Muscle layer of colon (tissue), 2 donors: ENCODE data around the gene TYW1.
"Not testable (repeated sequence)": the region's sequence is repeated elsewhere in the genome, so short reads cannot be mapped to it uniquely, and the experiment has no call there.

Experiments used
- H3K27ac ChIP-seq: one replicate; pipeline ENCODE4 v1.7.0; 2013; ENCODE audit warnings: low read depth, mild to moderate bottlenecking, low read length, moderate library complexity
- H3K27me3 ChIP-seq, 2 donors: one replicate each; pipeline ENCODE4 v1.7.0; 2013; ENCODE audit warnings: low read length in 2 of 2, mild to moderate bottlenecking in 2 of 2; ENCODE audit not compliant: insufficient read depth in 2 of 2, control insufficient read depth in 1 of 2
- H3K36me3 ChIP-seq: one replicate; pipeline ENCODE4 v1.7.0; 2013; ENCODE audit warnings: mild to moderate bottlenecking, low read length; ENCODE audit not compliant: insufficient read depth
- H3K4me1 ChIP-seq: one replicate; pipeline ENCODE4 v1.7.0; 2013; ENCODE audit warnings: mild to moderate bottlenecking, low read length; ENCODE audit not compliant: insufficient read depth
- H3K4me3 ChIP-seq, 2 donors: one replicate each; pipeline ENCODE4 v1.7.0; 2013; ENCODE audit warnings: low read length in 2 of 2, low read depth in 1 of 2, mild to moderate bottlenecking in 1 of 2, moderate library complexity in 1 of 2
- H3K9ac ChIP-seq: one replicate; pipeline ENCODE4 v1.7.0; 2013; ENCODE audit warnings: low read length
- H3K9me3 ChIP-seq: one replicate; pipeline ENCODE4 v1.7.0; 2013; ENCODE audit warnings: mild to moderate bottlenecking, low read length
- donor health status: abdominal sarcoma.
- donor health status: Adenocarcinoma of cecum.

TYW1 gene

DNA sequence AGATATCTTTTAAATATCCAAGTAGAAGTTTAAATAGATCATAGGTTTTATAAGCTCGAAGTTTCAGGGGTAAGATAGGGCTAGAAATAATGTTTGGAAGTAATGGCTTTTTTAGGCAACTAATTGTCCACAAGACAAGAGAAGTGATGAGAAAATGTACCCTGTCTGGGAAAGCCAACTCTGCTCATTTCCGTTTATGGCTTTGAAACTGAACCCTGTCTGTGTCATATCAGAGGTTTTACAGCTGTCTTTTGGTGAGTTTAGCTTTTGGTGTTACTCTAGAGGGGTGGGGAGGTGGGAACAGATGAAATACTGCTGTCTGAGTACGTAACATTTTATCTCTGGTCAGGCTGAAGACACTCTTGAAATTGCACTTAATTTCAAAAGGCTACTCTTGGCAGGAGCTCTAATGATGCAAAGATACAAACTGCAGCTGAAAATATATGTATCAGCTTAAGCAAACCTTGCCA lies 189.1 kb downstream of the TYW1 start:
- not testable (repeated sequence) for H3K4me3 ChIP-seq, H3K36me3 ChIP-seq, H3K9me3 ChIP-seq, H3K4me1 ChIP-seq, H3K9ac ChIP-seq, H3K27ac ChIP-seq, H3K27me3 ChIP-seq

DNA sequence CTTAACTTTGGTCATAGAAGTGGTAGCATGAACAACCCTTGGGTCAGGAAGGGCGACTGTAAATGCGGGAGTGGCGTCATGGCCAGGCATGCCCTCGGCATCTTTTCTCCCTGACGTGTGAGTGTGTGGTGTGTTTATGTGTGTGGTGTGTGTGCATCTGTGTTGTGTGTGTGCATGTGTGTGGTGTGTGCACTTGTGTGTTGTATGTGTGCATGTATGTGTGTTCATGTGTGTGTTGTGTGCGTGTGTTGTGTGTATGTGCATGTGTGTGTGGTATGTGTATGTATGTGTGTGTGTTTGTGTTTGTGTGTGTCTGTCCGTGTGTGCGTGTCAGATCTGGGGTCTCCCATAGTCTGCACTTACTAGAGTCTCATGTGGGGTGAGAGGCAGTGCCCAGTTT lies 192.5 kb downstream of the TYW1 start:
- H3K36me3 ChIP-seq, H3K27me3 ChIP-seq, H3K27ac ChIP-seq, H3K4me3 ChIP-seq, H3K4me1 ChIP-seq, H3K9ac ChIP-seq, H3K9me3 ChIP-seq: not testable (repeated sequence)

DNA sequence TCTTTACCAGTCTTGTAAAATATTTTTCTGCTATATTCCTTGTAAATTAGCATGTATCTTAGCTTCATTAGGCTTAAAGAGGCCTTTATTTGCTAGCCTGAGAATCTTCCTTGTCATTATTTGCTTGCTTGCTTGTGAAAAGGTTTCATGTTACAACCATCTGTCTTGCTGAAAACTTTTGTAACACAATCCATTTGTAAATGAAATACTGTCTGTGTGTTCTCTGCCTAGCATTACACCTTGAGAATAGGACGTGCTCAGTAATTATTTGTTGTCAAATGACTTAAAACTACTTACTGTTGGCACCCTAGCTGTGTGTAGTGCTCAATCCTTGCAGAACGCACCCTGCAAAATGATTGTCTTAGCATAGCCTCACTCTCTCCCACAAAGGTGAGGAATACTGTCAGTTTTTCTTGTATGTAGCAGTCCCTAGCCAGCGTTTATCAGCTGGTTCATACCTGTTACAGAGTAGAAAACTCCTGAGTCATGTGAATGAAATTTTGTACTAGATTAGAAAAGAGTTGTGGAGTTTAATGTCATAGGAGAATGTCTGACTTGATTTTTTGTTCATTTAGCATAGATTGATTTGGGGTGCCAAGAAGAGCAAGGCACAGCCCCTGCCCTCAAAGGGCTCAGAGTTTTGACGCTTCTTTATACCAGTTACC lies 193.3 kb downstream of the TYW1 start:
- H3K27ac ChIP-seq, H3K27me3 ChIP-seq, H3K36me3 ChIP-seq, H3K4me1 ChIP-seq, H3K4me3 ChIP-seq, H3K9ac ChIP-seq, H3K9me3 ChIP-seq: not testable (repeated sequence)

DNA sequence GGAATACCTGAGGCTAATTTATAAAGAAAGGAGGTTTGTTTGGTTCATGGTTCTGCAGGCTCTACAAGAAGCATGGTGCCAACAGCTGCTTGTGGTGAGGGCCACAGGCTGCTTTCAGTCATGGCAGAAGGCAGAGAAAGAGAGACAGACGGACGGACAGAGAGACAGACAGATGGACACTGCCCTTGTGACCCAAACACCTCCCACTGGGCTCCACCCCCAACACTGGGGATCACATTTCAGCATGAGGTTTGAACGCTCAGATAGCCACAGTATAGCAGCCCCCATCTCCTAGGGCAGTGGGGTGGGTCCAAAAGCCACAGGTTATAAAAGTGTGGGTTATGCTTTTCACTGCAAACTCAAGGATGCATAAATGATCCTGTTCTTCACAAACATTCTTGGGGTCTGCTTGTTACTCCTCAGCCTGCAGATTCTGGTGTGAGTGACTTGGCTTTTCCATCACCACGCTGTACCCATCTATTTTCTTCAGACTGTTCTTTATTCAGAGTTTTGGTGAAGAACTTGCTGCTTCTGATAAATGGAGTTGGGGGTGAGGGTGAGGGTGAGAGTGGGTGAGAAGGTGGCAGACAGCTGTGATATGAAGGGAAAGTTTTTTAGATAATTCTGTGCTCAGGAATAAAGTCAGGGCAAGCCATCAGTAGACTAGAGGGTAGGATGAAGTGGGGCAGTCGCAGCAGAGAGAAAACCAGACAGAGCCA lies 194.5 kb downstream of the TYW1 start:
- H3K9me3 ChIP-seq, H3K27me3 ChIP-seq, H3K27ac ChIP-seq, H3K4me1 ChIP-seq, H3K36me3 ChIP-seq, H3K9ac ChIP-seq, H3K4me3 ChIP-seq: not testable (repeated sequence)

DNA sequence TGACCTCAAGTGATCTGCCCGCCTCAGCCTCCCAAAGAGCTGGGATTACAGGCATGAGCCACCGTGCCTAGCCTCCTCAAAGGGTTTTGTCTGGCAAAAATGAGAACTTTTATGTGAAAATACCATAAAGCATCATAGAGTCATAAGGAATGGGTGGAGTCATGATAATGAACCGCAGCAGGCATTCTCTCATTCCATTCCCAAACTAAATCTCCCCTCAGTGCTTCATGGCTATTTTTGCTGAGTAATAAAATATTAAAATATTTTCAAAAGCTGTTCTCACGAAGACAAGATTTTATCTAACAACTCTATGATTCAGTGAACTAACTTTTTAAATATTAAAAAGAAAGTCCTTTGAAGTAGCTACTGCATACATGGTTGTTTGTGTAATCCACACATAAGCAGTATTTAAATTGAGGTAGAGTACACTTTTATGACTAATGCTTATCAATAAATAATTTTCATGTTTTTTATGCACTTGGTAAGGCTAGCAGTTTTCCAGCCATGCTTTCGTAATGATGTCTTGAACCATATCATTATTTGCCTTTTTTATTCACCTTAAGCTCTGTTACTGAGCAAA lies 195.6 kb downstream of the TYW1 start:
- not testable (repeated sequence) for H3K36me3 ChIP-seq, H3K9ac ChIP-seq, H3K4me1 ChIP-seq, H3K9me3 ChIP-seq, H3K27ac ChIP-seq, H3K4me3 ChIP-seq, H3K27me3 ChIP-seq

DNA sequence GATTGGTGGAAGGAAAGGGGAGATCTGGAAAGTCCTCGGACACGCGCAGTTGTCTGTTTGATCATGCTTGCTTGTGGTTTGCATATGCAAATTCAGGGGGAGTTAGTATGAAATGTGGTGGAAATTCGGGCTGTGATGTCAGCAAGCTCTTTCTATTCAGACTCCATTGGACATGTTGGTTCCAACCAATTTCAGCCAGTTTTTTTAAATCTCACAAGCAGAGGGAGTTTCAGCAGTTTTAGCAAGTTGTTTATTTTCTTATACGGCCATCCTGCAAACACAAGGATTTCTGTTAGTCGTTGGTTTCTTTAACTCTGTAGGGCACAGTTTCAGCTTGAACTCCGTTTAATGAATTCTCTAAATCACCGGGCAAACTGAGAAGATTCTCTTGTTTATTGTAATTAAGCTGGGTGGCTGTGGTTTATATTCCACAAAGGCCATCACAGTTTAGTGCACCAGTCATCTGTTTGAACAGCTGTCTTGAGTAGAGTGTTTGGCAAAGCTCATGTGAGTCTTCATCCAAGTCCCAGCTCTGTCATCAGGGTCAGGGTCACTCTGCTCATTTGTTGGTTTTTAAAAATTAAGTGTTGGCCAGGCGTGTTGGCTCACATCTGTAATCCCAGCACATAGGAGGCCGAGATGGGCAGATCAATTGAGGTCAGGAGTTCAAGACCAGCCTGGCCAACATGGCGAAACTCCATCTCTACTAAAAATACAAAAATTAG lies 196.4 kb downstream of the TYW1 start:
- H3K36me3 ChIP-seq, H3K4me1 ChIP-seq, H3K9me3 ChIP-seq, H3K27me3 ChIP-seq, H3K9ac ChIP-seq, H3K4me3 ChIP-seq, H3K27ac ChIP-seq: not testable (repeated sequence)

DNA sequence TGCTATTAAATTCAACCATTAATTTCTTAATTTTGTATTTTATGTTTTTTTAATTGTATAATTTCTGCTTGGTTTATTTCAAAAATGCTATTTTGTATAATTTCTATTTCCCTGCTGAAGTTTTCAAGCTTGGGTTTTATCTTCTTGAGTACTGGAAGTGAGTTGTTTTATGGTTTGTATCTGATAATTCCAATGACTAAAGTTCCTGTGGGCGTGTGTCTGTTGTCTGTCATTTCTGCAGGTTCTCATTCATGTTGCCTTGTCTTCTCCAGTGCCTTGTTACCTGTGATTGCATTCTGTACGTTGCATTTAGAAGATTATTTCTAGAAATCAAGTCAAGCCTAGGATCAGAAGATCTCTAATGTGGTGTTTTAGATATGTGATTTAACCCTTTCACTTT lies 199.5 kb downstream of the TYW1 start:
- not testable (repeated sequence) for H3K36me3 ChIP-seq, H3K27ac ChIP-seq, H3K9ac ChIP-seq, H3K27me3 ChIP-seq, H3K9me3 ChIP-seq, H3K4me3 ChIP-seq, H3K4me1 ChIP-seq

DNA sequence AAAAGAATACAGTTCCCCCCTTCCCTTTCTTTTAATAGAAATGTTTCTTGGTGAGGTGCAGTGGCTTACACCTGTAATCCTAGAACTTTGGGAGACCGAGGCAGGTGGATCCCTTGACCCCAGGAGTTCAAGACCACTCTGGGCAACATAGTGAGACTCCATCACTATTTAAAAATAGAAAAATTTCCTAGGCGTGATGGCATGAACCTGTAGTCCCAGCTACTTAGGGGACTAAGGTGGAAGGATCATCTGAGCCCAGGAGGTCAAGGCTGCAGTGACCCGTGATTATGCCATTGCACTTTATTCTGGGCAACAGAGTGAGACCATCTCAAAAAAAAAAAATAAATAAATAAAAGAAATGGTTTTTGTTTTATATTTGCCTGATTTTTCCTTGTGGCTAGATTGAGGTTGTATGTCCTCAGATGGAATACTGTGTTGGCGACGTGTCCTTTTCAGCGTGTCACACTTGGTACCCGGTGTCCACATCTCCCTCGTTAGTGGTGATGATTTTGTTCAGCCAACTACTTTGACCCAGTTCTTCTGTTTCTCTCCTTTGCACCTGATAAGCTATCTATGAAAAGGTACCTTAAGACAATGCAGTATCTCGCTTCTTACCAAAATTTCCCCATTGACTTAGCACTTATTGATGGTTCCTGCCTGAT lies 202.4 kb downstream of the TYW1 start:
- H3K9me3 ChIP-seq, H3K36me3 ChIP-seq, H3K4me1 ChIP-seq, H3K4me3 ChIP-seq, H3K27ac ChIP-seq, H3K9ac ChIP-seq, H3K27me3 ChIP-seq: not testable (repeated sequence)

DNA sequence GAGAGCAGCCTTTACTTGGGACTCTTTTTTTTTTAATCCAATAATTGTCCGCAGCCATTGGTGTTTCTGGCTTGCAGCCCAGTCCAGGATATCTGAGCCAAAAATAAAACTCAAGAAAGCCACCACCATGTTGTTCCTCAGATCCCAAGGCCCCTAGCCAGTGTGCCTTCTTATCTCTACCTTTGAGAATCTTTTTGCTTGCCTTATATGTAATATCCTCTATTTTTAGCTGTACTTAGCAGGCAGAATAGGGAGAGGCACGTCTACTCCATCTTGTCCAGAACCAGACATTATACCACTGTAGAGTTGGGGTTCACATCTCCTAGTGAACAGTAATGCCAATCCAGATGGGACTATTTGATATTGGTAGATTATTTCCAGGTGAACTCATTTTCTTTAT lies 209.1 kb downstream of the TYW1 start:
- H3K9me3 ChIP-seq, H3K27me3 ChIP-seq, H3K4me3 ChIP-seq, H3K9ac ChIP-seq, H3K36me3 ChIP-seq, H3K27ac ChIP-seq, H3K4me1 ChIP-seq: not testable (repeated sequence)

DNA sequence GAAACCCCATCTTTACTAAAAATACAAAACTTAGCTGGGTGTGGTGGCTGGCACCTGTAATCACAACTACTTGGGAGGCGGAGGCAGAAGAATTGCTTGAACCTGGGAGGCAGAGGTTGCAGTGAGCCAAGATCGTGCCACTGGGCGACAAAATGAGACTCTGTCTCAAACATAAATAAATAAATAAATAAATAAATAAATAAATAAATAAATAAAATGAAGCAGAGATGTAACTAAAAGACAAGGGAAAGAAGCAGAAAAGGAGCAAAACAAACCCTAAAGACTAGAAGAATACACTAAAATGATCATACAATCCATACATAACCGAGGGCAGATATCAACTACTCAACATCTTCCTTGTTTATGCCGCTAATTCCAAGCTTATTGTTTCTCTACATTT lies 209.8 kb downstream of the TYW1 start:
- H3K27ac ChIP-seq = no peak overlapping the region
- H3K4me3 ChIP-seq = no peak overlapping the region
- H3K9me3 ChIP-seq = no peaks in the 10 kb centered on the region
- no peaks in the 10 kb centered on the region for H3K27me3 ChIP-seq
- no peak overlapping the region for H3K9ac ChIP-seq
- H3K4me1 ChIP-seq = no peaks in the 10 kb centered on the region
- no peaks in the 10 kb centered on the region for H3K36me3 ChIP-seq

DNA sequence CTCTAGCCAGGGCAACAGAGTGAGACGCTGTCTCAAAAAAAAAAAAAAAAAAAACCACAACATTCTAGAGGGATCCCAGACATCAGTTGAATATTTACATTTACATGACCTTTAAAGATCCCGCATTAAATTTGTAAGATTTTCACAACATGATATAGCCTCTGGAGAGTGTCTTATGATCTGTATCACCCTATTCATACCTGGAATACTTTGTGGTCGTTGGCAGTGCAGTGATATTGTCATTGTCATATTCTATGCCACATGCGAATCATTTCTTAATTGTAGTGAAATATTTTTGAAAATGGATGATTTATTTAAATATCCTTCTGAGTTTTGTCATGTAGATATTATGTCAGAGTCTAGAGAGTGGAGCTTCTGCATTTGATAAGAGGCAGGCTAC lies 212.0 kb downstream of the TYW1 start:
- not testable (repeated sequence) for H3K9me3 ChIP-seq, H3K4me3 ChIP-seq, H3K36me3 ChIP-seq, H3K27ac ChIP-seq, H3K4me1 ChIP-seq, H3K9ac ChIP-seq, H3K27me3 ChIP-seq
